ENCODE measurements around the gene C1orf115. TPM values are rescaled to one million over a fixed set of nuclear protein-coding genes. Genes with fewer than 3 reads are reported as not detected.

The C1orf115 gene
- total RNA-seq: 27.5 and 28.4 TPM in 2 replicates

GRCh38 chr1:220690140-220691052 is at the start of gene C1orf115:
Gene C1orf115, plus strand, starts transcription at chr1:220690363. Its CDS starts 40 bp downstream, at chr1:220690403.

GRCh38 chr1:220748089-220748934 is 58.1 kb downstream of the C1orf115 start, which contains the start of gene MTARC2:
Gene MTARC2, plus strand, starts transcription at chr1:220748322. Its CDS starts 210 bp downstream, at chr1:220748532.

Other genes with a start within 250 kb of the C1orf115 start
- 0.69 and 0.80 TPM in 2 replicates for gene MARK1, start 162.2 kb upstream of the C1orf115 start, total RNA-seq
- 7.8 and 10.1 TPM in 2 replicates for gene MTARC2, start 58.0 kb downstream of the C1orf115 start, total RNA-seq
- gene MTARC1, start 96.5 kb downstream of the C1orf115 start, total RNA-seq: 3.1 and 3.5 TPM in 2 replicates
- gene HLX, start 189.1 kb downstream of the C1orf115 start, total RNA-seq: 45.7 and 49.1 TPM in 2 replicates